ENCODE measurements around the gene MUSTN1.

- no peak for TF ChIP-seq YY1 (IDR thresholded peaks at IDR 0.05; ENCODE audit: insufficient read depth, insufficient read length)
- no peak for TF ChIP-seq SUZ12 (IDR thresholded peaks at IDR 0.05; ENCODE audit: extremely low read depth, insufficient read depth, insufficient read length)
- no peak for TF ChIP-seq ZNF274 (IDR thresholded peaks at IDR 0.05; ENCODE audit: low read depth, low read length)
Observed at GRCh38 chr3:52834871-52835501, at the start of gene MUSTN1.

All from NT2/D1 (cell line).